Choroid plexus epithelial cell (primary cell): ENCODE measurements around the gene ARHGAP12.

ENCODE experiments used
- DNase-seq: peaks from one replicate; pipeline ENCODE4 v3.0.0-alpha.2; 2010; ENCODE audit warnings: low read depth
- H3K4me3 ChIP-seq: 2 replicates; pipeline ENCODE4 v1.5.1; 2011; ENCODE audit warnings: low read depth, mild to moderate bottlenecking, control low read depth, low read length, moderate library complexity
- TF ChIP-seq, protein P1 (sequence below): conservative IDR thresholded peaks from 2 replicates; pipeline ENCODE4 v1.5.1; 2011; ENCODE audit warnings: low read depth, mild to moderate bottlenecking, control low read depth, inconsistent platforms, low read length, moderate library complexity

ARHGAP12 gene

DNA sequence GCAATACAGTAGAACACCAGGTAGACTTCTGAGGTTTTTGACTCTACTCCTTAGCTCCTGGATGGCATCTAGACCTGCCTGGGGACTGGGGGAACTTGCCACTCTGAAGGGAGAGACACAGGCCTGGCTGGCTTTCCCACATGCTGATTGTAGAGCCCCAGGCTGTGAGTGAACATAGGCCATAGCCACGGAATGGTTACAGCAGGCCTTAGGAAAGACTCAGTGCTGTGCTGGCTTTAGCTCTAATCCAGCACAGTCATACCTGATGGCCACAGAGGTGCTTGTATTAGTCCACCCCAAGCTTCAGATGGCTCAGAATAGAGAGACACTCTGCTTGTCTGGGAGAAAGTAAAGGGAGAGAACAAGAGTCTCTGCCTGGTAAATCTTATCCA lies 35.0 kb upstream of the ARHGAP12 start:
- H3K4me3 ChIP-seq: no peak overlapping the region
- DNase-seq: no peak
- TF ChIP-seq, protein P1, sequence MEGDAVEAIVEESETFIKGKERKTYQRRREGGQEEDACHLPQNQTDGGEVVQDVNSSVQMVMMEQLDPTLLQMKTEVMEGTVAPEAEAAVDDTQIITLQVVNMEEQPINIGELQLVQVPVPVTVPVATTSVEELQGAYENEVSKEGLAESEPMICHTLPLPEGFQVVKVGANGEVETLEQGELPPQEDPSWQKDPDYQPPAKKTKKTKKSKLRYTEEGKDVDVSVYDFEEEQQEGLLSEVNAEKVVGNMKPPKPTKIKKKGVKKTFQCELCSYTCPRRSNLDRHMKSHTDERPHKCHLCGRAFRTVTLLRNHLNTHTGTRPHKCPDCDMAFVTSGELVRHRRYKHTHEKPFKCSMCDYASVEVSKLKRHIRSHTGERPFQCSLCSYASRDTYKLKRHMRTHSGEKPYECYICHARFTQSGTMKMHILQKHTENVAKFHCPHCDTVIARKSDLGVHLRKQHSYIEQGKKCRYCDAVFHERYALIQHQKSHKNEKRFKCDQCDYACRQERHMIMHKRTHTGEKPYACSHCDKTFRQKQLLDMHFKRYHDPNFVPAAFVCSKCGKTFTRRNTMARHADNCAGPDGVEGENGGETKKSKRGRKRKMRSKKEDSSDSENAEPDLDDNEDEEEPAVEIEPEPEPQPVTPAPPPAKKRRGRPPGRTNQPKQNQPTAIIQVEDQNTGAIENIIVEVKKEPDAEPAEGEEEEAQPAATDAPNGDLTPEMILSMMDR: no peak

DNA sequence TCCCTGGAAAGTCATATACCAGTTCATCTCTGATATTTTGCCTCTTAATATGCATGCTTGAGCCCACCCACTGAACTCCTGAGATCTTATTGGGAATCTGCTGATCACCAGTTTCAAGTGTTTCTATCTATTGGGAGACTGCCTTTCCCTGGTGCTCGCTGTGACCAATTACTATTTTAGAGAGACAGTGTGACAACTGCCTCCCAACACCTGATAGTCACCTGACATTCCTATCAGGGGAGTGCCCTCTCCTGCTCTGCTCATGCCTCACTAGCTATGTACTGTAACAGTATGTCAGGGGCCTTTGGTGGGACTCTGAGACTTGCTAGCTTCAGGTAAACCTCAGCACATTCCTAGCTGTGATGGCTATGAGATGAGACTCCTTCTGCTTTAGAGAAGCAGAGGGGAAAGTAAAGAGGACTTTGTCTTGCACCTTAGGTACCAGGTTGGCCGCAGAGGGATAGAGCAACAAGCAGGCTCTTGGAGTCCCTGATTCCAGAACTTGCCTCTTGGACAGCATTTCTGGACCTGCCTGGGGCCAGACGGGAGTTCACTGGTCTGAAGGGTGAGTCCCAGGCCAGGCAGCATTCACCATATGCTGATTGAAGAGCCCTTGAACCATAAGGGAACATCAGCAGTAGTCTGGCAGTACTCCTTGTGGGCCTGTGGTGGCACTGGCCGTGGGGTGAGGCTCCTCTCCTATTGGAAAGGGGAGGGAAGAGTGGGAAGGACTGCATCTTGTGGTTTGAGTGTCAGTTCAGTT lies 34.4 kb upstream of the ARHGAP12 start:
- no peak overlapping the region for H3K4me3 ChIP-seq
- TF ChIP-seq, protein P1: no peak
- DNase-seq: no peak

DNA sequence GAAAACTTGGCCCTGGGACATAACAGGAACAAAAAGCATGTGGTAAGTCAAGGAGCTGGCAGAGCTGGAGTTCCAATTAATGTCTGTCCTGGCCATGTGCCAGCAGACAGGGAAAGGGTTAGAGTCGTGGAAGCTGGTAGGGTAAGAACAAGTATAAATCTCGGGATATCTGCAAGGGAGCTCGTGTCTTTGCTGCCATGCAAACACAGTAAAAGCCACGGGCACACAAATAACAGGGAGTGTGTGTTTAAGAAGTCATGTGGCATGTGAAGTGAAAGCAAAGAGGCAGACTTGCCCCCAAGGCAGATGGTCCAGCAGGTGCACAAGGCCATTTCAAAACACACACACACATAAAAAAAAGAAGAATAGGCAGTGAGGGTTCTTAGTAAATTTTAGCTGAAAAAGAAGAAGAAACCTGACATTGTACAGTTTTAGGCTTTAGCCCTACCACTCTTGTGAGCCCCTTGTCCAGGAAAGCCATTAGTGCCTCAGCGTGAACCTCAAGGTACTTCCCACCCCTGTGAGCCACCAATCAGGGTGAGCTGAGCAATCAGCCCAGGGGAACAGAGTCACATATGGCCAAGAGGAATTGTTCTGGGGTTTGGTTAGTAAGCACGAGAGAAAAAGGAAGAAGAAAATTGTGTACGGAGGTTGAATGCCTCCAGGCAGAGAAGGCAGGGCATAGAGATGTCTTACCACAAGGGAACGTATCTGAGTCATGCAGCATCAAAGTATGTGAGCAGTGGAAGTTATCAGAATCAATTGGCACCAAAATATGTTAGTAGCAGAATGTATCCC lies 32.8 kb upstream of the ARHGAP12 start:
- DNase-seq: peak; percentile 58
- TF ChIP-seq, protein P1: peak; percentile 18
- no peak overlapping the region for H3K4me3 ChIP-seq

DNA sequence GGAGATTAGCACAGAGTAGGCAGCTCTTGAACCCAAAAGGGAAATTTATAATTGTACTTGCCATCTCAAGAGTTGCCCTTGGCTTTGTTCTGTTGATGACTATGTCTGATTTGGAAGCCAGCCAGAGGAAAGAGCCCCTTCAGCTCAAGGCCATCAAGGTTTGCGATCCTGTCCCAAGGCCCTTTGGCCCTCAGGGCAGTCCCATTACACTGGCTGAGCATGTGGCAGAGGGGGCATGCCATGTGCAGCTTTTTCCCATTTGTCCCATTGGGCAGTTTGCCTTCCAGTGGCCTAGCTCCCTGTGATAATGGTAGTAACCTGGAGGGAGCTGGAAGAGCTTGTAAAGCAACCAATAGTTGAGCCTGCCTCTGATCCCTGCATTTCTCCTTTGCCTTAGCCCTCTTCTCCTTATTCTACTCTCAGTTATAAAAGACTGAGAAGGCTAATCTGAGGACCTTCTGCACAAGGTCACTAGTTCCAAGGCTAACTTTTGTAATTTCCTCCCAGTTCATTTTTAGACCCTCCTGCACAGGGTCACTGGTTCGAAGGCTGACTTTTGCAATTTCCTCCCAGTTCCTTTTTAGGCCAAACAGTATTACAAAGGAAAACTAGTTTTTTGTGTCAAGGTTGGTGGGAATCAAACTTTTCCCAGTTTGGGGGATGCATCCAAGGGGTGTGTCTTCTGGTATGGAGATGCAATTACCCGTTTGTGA lies 31.0 kb upstream of the ARHGAP12 start:
- TF ChIP-seq, protein P1: no peak
- no peak for DNase-seq

DNA sequence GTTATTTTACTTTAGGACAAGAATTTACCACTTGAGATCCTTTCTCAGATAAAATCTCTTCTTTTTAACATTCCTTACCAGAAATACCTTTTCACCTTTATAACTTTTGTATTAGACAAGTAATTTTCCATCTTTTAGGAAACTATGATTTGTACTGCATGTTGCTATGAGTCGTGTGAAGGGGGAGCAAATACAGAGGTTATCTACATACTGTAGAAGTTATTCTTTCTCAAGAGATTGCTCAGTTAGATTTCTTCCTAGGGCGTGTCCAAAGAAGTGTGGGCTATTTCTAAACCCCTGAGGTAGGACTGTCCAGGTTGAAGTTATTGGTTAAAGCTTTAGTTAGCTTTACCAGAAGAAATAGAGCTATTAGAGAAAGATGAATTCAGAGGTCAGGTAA lies 30.2 kb upstream of the ARHGAP12 start:
- no peak overlapping the region for H3K4me3 ChIP-seq
- no peak for DNase-seq
- TF ChIP-seq, protein P1: no peak

More for the DNA sequence above, 31.0 kb upstream of the ARHGAP12 start:
- no peak overlapping the region for H3K4me3 ChIP-seq

DNA sequence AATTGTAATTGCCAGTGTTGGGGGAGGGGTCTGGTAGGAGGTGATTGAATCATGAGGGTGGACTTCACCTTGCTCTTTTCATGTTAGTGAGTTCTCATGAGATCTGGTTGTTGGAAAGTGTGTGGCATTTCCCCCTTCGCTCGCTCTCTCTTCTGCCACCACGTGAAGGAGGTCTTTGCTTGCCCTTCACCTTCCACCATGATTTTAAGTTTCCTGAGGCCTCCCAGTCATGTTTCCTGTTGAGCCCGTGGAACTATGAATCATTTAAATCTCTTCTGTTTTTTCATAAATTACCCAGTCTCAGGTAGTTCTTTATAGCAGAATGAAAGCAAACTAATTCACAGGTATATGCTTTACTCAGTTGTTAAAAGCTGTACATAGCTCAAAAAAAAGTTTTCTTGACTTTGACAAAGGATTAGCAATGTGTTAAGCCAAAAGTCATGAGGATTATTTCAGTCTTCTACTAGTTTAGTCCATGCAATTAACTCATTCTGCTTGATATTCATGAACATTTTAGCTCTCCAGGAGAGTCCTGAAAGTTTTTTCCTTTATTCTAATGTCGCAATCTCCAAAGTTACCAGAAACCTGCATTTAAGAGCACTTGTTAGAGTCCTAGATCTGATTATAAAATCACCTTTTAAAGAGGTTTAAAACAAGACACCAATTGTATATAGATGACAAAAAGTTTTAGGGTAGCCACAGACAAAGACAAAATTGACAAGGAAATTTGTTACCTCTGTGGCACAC lies 27.7 kb upstream of the ARHGAP12 start:
- TF ChIP-seq, protein P1: no peak
- DNase-seq: no peak
- no peak overlapping the region for H3K4me3 ChIP-seq
